Stimulated activated naive CD8-positive, alpha-beta T cell treated with anti-CD3 and anti-CD28 coated beads, Interleukin-15, amount 100 ng/mL, for 72 hours (primary cell): ENCODE results near the gene C6orf47.
"Not testable (repeated sequence)": the region's sequence is repeated elsewhere in the genome, so short reads cannot be mapped to it uniquely, and the experiment has no call there.

ENCODE experiments used
- ATAC-seq: fragments of 150-1000 bp; cut with Tn5 transposase; 2 replicates; pipeline ENCODE4 v1.10.0; 2021; ENCODE audit warnings: mild to moderate bottlenecking, moderate library complexity
- DNase-seq, 2 donors: peaks; one replicate each; pipeline ENCODE4 v3.0.0; 2021 to 2022
- H3K27ac Mint-ChIP-seq, 2 donors: one replicate each; pipeline ENCODE4 v1.8.0; 2022; ENCODE audit warnings: mild to moderate bottlenecking in 2 of 2, mixed read lengths in 2 of 2, moderate library complexity in 2 of 2
- H3K27me3 Mint-ChIP-seq: one replicate; pipeline ENCODE4 v1.8.0; 2022; ENCODE audit warnings: mixed read lengths
- H3K4me1 Mint-ChIP-seq: one replicate; pipeline ENCODE4 v1.8.0; 2022; ENCODE audit warnings: mild to moderate bottlenecking, mixed read lengths
- H3K4me3 Mint-ChIP-seq, 2 donors: one replicate each; pipeline ENCODE4 v1.8.0; 2022; ENCODE audit warnings: mild to moderate bottlenecking in 2 of 2, mixed read lengths in 2 of 2, moderate library complexity in 1 of 2
- H3K9me3 Mint-ChIP-seq, 2 donors: one replicate each; pipeline ENCODE4 v1.8.0; 2022; ENCODE audit warnings: mixed read lengths in 2 of 2

The C6orf47 gene, protein sequence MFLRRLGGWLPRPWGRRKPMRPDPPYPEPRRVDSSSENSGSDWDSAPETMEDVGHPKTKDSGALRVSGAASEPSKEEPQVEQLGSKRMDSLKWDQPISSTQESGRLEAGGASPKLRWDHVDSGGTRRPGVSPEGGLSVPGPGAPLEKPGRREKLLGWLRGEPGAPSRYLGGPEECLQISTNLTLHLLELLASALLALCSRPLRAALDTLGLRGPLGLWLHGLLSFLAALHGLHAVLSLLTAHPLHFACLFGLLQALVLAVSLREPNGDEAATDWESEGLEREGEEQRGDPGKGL

GRCh38 chr6:31660381-31661261, at the start of gene C6orf47:
Gene C6orf47 (minus strand): TSS chr6:31660778. CDS start chr6:31659947, 831 bp downstream.
- Mint-ChIP-seq H3K4me3 (peak within 1 kb of the TSS; percentile 94), H3K27ac (peak within 1 kb of the TSS; percentile 89), H3K9me3 (no peaks in the 10 kb centered on the region), H3K4me1 (peaks cover 84% of the 10 kb centered on the region), H3K27me3 (no peaks in the 10 kb centered on the region)
- peak; percentile 75 for ATAC-seq
- DNase-seq, result peak; percentile 70 to 79

- H3K27ac Mint-ChIP-seq, ATAC-seq, H3K27me3 Mint-ChIP-seq, H3K4me3 Mint-ChIP-seq, DNase-seq, H3K9me3 Mint-ChIP-seq: not testable (repeated sequence)
- peaks cover 12% of the 10 kb centered on the region for H3K4me1 Mint-ChIP-seq
Observed at GRCh38 chr6:31709157-31709556, 48.6 kb upstream of the C6orf47 start.

GRCh38 chr6:31708224-31708623, 47.6 kb upstream of the C6orf47 start:
- ATAC-seq, result no peak
- no peak for DNase-seq
- no peak overlapping the region for H3K27ac Mint-ChIP-seq
- H3K27me3 Mint-ChIP-seq, result peaks cover 7% of the 10 kb centered on the region
- no peaks in the 10 kb centered on the region for H3K9me3 Mint-ChIP-seq
- no peak overlapping the region for H3K4me3 Mint-ChIP-seq
- H3K4me1 Mint-ChIP-seq, result peaks cover 14% of the 10 kb centered on the region

GRCh38 chr6:31707701-31708100, 47.1 kb upstream of the C6orf47 start:
- H3K4me3 Mint-ChIP-seq, result no peak overlapping the region
- ATAC-seq (no peak), DNase-seq (no peak)
- peaks cover 7% of the 10 kb centered on the region for H3K27me3 Mint-ChIP-seq
- peaks cover 15% of the 10 kb centered on the region for H3K4me1 Mint-ChIP-seq
- no peak overlapping the region for H3K27ac Mint-ChIP-seq
- H3K9me3 Mint-ChIP-seq, result no peaks in the 10 kb centered on the region

- DNase-seq (no peak), ATAC-seq (no peak)
- H3K27me3 Mint-ChIP-seq, result no peaks in the 10 kb centered on the region
- peaks cover 22% of the 10 kb centered on the region for H3K4me1 Mint-ChIP-seq
- H3K27ac Mint-ChIP-seq, result peak within 1 kb of the TSS in 1 of 2 donors; percentile 57
- H3K9me3 Mint-ChIP-seq, result no peaks in the 10 kb centered on the region
- no peak within 1 kb of the TSS for H3K4me3 Mint-ChIP-seq
Observed at GRCh38 chr6:31706599-31706998, 46.0 kb upstream of the C6orf47 start, which contains the start of gene LY6G6F. Gene LY6G6F (plus strand): TSS chr6:31706866. CDS start chr6:31706907, 41 bp downstream.

GRCh38 chr6:31705931-31706330, 45.4 kb upstream of the C6orf47 start:
- Mint-ChIP-seq H3K27ac (no peak overlapping the region), H3K4me1 (peaks cover 24% of the 10 kb centered on the region), H3K4me3 (no peak overlapping the region), H3K27me3 (no peaks in the 10 kb centered on the region), H3K9me3 (no peaks in the 10 kb centered on the region)
- ATAC-seq (no peak), DNase-seq (no peak)

DNA sequence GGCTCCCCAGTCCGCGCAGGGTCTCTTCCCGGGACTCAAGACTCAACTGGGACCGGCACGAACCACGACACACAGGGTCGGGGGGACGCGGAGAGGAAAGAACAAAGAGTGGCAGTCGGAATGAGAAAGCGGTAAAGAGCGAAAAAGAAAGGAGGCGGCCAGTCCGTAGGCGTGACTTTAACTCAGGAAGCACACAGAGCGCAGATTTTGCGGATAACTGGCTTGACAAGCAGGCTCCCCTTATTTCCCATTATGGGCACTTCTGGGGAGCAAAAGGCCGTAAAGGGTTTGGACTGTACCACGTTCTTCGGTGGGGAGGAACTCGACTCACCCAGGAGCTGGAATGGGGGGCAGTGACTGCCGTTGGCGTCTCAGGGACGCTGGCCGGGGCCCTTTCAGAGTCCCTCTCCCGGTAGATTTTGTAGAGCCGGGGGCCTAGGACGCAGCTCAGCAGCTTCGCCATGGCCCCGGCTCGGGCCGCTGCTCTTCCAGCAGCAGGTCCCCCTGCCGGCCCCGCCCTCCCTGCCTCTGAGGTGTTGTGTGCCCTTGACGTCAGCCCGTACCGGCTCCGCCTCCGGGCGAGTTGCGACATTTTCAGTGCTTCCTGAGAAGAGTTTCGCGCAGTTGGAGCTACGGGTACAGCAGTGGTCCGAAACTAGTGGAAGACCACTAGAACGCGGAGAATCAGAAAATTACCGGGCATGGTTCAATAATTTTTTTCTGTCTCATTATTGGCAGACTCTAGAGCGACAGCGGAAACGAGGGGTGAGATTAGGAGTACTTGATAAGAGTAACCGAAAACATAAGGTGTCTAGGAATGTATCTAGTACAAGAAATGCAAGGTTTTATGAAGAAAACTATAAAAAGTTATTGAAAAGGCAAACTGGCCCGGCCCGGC, 42.5 kb upstream of the C6orf47 start, which contains the start of gene ABHD16A:
TSS of gene ABHD16A (minus strand) at position 506 of the 898 bp plus-strand sequence. CDS start at position 463, 43 bp downstream.
- H3K4me3 Mint-ChIP-seq, result peak within 1 kb of the TSS; percentile 96
- peak within 1 kb of the TSS; percentile 91 to 98 for H3K27ac Mint-ChIP-seq

DNA sequence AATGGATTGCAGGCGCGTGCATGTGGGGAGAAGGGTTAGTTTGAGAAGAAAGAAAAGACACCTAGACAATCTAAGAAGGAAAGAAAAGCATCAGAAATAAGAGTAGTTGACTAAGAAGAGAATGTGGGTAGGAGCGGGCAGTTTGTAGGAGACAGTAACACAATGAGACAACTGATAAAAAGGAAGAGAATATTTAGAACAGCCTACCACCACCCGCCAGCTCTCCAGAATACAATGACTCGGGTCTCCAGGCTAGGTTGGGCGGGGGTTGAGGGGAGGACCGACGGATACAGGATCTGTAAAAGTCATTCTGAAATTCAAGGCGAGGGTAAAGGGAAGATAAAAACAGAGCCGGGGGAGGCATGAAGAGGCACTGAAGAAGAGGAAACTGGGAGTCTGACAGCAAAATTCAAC, 41.8 kb upstream of the C6orf47 start:
- Mint-ChIP-seq H3K27ac (peak overlapping the region; percentile 91 to 98), H3K27me3 (no peaks in the 10 kb centered on the region), H3K4me3 (peak overlapping the region; percentile 96), H3K9me3 (no peaks in the 10 kb centered on the region), H3K4me1 (peaks cover 31% of the 10 kb centered on the region)
- no peak for DNase-seq
- ATAC-seq, result peak; percentile 22

More for the DNA sequence above, 42.5 kb upstream of the C6orf47 start, which contains the start of gene ABHD16A:
- peak; percentile 98 for ATAC-seq
- peak; percentile 95 to 97 for DNase-seq
- Mint-ChIP-seq H3K27me3 (no peaks in the 10 kb centered on the region), H3K4me1 (peaks cover 25% of the 10 kb centered on the region), H3K9me3 (no peaks in the 10 kb centered on the region)

GRCh38 chr6:31701666-31702404, 41.3 kb upstream of the C6orf47 start:
- H3K4me1 Mint-ChIP-seq, result peaks cover 33% of the 10 kb centered on the region
- H3K27ac Mint-ChIP-seq, result peak overlapping the region; percentile 91 to 98
- H3K27me3 Mint-ChIP-seq, result no peaks in the 10 kb centered on the region
- H3K4me3 Mint-ChIP-seq, result peak overlapping the region; percentile 96
- DNase-seq, result no peak
- H3K9me3 Mint-ChIP-seq, result no peaks in the 10 kb centered on the region
- ATAC-seq, result no peak

- Mint-ChIP-seq H3K4me3 (peak overlapping the region; percentile 27 to 38), H3K27ac (no peak overlapping the region), H3K27me3 (no peaks in the 10 kb centered on the region), H3K9me3 (no peaks in the 10 kb centered on the region), H3K4me1 (peaks cover 33% of the 10 kb centered on the region)
- no peak for DNase-seq
- no peak for ATAC-seq
Observed at GRCh38 chr6:31700740-31701401, 40.3 kb upstream of the C6orf47 start.

- no peak for DNase-seq
- Mint-ChIP-seq H3K9me3 (no peaks in the 10 kb centered on the region), H3K4me3 (no peak overlapping the region), H3K27me3 (no peaks in the 10 kb centered on the region), H3K4me1 (peaks cover 25% of the 10 kb centered on the region), H3K27ac (peak overlapping the region in 1 of 2 donors; percentile 36)
- ATAC-seq, result no peak
Observed at GRCh38 chr6:31697555-31697954, 37.0 kb upstream of the C6orf47 start.

DNA sequence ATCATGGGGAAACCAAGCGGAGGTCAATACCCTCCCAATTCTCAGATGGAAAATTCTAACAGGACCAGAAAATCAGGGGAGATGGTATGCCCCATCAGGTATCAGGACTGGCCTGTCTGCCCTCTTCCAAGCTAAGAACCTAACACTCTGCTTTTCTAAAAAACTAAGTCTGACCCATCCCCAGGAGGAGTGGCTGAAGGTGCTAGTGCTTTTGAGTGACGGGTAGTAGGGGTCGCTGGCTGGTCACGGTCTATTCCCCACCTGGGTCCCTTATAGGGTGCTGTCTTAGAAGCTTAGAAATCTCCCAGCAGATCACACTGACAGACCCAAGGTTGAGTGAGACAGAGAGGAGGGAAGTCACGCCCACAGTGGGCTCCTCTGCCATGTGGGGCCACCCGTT, 33.0 kb upstream of the C6orf47 start:
- no peak overlapping the region for H3K27ac Mint-ChIP-seq
- H3K4me1 Mint-ChIP-seq, result peaks cover 22% of the 10 kb centered on the region
- ATAC-seq (no peak), DNase-seq (no peak)
- H3K27me3 Mint-ChIP-seq, result no peaks in the 10 kb centered on the region
- no peaks in the 10 kb centered on the region for H3K9me3 Mint-ChIP-seq
- no peak overlapping the region for H3K4me3 Mint-ChIP-seq

GRCh38 chr6:31692886-31693285, 32.3 kb upstream of the C6orf47 start:
- Mint-ChIP-seq H3K9me3 (no peaks in the 10 kb centered on the region), H3K4me3 (no peak overlapping the region), H3K4me1 (peaks cover 20% of the 10 kb centered on the region), H3K27ac (no peak overlapping the region), H3K27me3 (no peaks in the 10 kb centered on the region)
- ATAC-seq (no peak), DNase-seq (no peak)

DNA sequence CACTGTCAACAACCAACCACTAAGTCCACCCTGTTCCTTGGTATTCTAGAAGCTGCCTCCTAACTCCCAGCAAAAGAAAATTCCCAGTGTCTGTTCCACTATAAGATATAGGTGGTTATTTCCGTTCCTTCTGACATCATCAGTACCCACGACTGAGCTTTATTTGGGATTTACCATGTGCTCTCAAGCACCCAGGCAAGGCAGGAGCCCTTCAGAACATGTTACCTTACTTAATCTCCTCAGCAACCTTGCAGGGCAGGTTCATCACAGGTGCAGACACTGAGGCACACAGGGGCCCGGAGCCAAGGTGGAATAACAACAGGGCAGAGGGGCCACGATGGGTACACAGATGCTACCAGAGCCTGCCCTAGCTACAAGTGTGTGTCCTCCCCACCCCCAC, 31.8 kb upstream of the C6orf47 start:
- DNase-seq (no peak), ATAC-seq (no peak)
- no peak overlapping the region for H3K27ac Mint-ChIP-seq
- no peaks in the 10 kb centered on the region for H3K9me3 Mint-ChIP-seq
- no peaks in the 10 kb centered on the region for H3K27me3 Mint-ChIP-seq
- no peak overlapping the region for H3K4me3 Mint-ChIP-seq
- H3K4me1 Mint-ChIP-seq, result peaks cover 15% of the 10 kb centered on the region
